HG02970 (cell line): ENCODE results near the gene GPX1.
"Not testable (repeated sequence)": the region's sequence is repeated elsewhere in the genome, so short reads cannot be mapped to it uniquely, and the experiment has no call there.

Experiments used
- ATAC-seq: cut with Tn5 transposase; IDR thresholded peaks from one replicate; pipeline ENCODE4 v1.9.1; 2021; ENCODE audit warnings: mild to moderate bottlenecking, moderate library complexity, moderate number of reproducible peaks; ENCODE audit not compliant: unreplicated experiment, low FRiP score

The GPX1 gene

GRCh38 chr3:49358217-49358883 is at the start of gene GPX1:
GPX1 (minus strand) TSS chr3:49358353; CDS start chr3:49358278, 75 bp downstream.
- peak; percentile 70 for ATAC-seq

- ATAC-seq, result no peak
Measured at GRCh38 chr3:49406571-49407565, 48.7 kb upstream of the GPX1 start.

GRCh38 chr3:49405570-49405969 is 47.4 kb upstream of the GPX1 start:
- not testable (repeated sequence) for ATAC-seq

GRCh38 chr3:49403891-49404290 is 45.7 kb upstream of the GPX1 start:
- no peak for ATAC-seq

GRCh38 chr3:49401766-49402165 is 43.6 kb upstream of the GPX1 start:
- ATAC-seq, result no peak

GRCh38 chr3:49399461-49399860 is 41.3 kb upstream of the GPX1 start:
- no peak for ATAC-seq

GRCh38 chr3:49397470-49397869 is 39.3 kb upstream of the GPX1 start:
- ATAC-seq, result no peak

- not testable (repeated sequence) for ATAC-seq
Measured at GRCh38 chr3:49391310-49391709, 33.2 kb upstream of the GPX1 start.

- no peak for ATAC-seq
Measured at GRCh38 chr3:49389297-49389696, 31.1 kb upstream of the GPX1 start.

- ATAC-seq, result no peak
Measured at GRCh38 chr3:49388289-49388820, 30.2 kb upstream of the GPX1 start.

GRCh38 chr3:49387721-49388120 is 29.6 kb upstream of the GPX1 start:
- no peak for ATAC-seq

GRCh38 chr3:49386056-49386756 is 28.1 kb upstream of the GPX1 start:
- no peak for ATAC-seq

GRCh38 chr3:49385617-49386016 is 27.5 kb upstream of the GPX1 start:
- ATAC-seq, result no peak

- no peak for ATAC-seq
Measured at GRCh38 chr3:49383387-49383786, 25.2 kb upstream of the GPX1 start.

GRCh38 chr3:49378249-49378895 is 20.2 kb upstream of the GPX1 start:
- ATAC-seq, result no peak

GRCh38 chr3:49377483-49377882 is 19.3 kb upstream of the GPX1 start:
- no peak for ATAC-seq

GRCh38 chr3:49371946-49372345 is 13.8 kb upstream of the GPX1 start:
- no peak for ATAC-seq

- no peak for ATAC-seq
Measured at GRCh38 chr3:49370585-49371290, 12.6 kb upstream of the GPX1 start.

GRCh38 chr3:49362561-49362960 is 4.4 kb upstream of the GPX1 start:
- no peak for ATAC-seq

- ATAC-seq, result no peak
Measured at GRCh38 chr3:49359623-49360022, 1.5 kb upstream of the GPX1 start.
